Retinal pigment epithelial cell (primary cell): ENCODE data around the gene DNAJC16.

ENCODE experiments used
- DNase-seq: peaks from one replicate; pipeline ENCODE4 v3.0.0-alpha.2; 2010; ENCODE audit warnings: low read depth
- H3K4me3 ChIP-seq: 2 replicates; pipeline ENCODE4 v1.5.1; 2011; ENCODE audit warnings: mild to moderate bottlenecking, low read length, control low read depth, moderate library complexity
- TF ChIP-seq, protein P1 (sequence below): conservative IDR thresholded peaks from 2 replicates; pipeline ENCODE4 v1.5.1; 2011; ENCODE audit warnings: low read depth, low read length, control low read depth, inconsistent platforms

DNAJC16 gene

DNA sequence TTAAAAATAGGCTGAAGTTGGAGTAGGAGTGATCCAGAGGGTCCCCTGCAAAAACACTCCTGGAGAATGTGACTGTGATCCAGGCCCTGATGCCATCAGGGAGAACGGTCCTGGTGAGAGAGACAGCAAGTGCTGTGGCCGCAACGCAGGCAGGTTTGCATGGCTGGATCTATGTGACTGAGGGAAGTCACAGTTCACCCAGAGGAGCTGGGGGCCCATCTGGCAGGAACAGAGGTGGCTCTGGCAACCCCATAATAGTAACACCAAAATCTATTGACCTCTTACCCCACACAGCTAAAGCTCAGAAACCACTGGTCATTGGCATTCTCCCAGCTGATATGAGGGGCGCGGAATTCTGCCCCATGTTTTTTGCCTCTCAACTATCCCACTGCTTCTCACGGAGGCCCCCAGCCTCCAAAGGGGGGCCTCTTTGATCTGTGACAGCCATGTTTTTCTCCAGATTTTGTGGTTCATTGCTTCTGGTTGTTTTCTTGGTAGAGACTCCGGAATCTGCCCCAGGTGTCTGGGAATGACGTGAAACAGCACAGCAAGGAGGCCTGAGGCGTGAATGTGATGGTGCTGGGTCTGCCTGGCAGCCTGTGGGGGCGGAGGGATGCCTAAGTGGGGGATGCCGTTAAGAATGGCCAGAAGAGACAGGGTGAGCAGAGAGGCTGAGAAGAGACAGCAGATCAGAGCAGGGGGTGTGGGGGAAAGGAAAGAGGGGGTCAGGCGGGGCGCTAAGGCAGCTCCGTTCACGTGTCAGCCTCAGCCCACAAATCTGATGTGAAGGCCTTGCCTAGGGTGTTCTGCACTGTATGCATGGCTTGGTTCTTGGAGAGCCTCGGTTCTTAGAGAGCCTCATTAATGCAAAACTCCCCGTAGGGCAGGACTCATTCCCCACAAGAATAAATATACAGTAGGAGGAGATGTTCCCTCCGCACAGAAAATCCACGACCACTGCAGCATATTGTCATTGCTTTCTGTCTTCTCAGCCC lies 26.2 kb upstream of the DNAJC16 start:
- no peak overlapping the region for H3K4me3 ChIP-seq
- no peak for DNase-seq
- TF ChIP-seq, protein P1, sequence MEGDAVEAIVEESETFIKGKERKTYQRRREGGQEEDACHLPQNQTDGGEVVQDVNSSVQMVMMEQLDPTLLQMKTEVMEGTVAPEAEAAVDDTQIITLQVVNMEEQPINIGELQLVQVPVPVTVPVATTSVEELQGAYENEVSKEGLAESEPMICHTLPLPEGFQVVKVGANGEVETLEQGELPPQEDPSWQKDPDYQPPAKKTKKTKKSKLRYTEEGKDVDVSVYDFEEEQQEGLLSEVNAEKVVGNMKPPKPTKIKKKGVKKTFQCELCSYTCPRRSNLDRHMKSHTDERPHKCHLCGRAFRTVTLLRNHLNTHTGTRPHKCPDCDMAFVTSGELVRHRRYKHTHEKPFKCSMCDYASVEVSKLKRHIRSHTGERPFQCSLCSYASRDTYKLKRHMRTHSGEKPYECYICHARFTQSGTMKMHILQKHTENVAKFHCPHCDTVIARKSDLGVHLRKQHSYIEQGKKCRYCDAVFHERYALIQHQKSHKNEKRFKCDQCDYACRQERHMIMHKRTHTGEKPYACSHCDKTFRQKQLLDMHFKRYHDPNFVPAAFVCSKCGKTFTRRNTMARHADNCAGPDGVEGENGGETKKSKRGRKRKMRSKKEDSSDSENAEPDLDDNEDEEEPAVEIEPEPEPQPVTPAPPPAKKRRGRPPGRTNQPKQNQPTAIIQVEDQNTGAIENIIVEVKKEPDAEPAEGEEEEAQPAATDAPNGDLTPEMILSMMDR = no peak

DNA sequence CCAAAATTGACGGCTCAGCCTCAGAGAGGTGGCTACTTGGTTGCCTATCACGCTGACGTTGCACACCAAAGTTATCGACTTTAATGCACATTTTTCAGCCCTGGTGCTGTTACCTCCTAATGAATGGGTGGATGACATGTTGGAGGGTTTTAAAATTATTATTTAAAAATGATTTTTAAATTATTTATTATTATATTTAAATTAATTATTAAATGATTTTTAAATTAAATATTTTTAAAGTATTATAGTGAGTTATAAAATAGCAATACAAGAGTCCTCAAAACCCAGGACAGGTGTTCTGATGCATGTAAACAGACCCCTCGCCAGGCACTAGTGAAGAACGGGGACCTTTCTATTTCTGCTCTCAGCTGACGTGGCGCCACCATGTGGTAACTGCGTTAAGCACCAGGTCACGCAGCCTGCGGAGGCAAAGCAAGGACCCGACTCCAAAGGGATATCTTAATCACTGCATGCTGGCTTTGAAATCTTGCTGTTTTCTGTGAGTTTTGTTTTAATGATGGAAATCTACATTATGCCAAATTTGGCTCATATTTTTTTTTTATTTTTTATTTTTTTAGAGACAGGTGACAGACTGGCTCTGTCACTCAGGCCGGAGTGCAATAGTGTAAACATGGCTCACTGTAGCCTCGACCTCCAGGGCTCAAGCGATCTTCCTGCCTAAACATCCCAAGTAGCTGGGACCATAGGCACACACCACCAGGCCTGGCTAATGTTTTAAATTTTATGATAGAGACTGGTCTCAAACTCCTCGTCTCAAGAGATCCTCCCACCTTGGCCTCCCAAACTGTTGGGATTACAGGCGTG lies 25.2 kb upstream of the DNAJC16 start:
- DNase-seq = peak; percentile 19
- no peak overlapping the region for H3K4me3 ChIP-seq
- TF ChIP-seq, protein P1 = peak; percentile 90

DNA sequence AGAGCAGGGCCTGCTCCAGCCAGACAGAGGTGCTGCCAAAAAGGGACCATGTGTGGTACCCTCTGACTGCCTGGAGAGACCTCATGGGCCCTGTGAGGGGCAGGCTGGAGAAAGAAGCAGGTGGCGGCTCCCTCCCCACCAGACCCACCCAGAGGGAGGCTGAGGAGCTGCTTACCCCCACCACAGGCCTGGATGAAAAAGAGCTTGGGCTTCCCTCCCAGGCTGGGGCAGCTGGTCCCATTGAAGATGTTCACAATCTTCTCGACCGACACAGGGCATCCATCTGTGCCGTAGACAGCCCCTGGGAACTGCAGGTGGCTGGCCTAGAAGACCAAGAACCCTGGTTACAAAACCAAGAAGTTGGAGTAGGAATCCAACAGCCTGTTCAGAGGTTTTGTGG lies 22.2 kb upstream of the DNAJC16 start:
- H3K4me3 ChIP-seq = no peak overlapping the region
- TF ChIP-seq, protein P1 = no peak
- DNase-seq = no peak

DNA sequence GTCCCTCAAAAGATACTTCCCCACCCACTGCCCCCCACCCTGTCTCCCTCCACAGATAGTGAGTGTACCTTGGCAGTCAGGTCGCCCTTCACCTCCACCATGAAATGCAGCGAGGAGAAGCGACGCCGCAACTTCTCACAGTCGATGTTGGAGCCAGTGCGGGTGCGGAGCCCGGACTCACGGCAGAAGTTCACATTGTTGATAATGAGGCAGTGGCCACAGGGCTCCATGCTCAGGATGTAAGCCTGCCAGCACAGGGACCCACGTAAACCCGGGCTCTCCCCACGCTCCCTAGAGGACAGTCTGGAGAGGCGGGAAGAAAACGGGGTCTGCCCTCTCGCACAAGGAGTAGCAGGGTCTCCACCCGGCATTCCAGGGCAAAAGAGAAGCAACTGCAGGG lies 19.8 kb upstream of the DNAJC16 start:
- TF ChIP-seq, protein P1 = no peak
- DNase-seq = no peak
- no peak overlapping the region for H3K4me3 ChIP-seq

DNA sequence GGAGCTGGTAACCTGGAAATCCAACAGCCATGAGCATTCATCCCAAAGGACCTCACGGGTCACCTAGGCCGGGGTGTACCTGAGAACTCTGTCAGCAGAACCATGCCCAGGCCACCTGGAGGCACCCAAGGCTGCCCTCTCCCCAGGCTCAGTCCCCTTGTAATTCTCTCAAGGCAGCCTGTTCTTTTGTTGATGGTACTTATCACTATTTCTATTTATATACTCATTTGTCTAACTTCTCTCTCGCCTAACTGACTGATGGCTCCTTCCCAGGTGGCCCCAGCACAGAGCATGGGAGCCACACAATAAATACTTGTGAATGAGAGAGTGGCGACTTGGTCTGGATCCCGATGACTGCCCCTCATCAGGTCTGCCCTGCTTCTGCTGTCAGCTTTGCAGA lies 19.4 kb upstream of the DNAJC16 start:
- DNase-seq = no peak
- H3K4me3 ChIP-seq = no peak overlapping the region
- TF ChIP-seq, protein P1 = no peak

DNA sequence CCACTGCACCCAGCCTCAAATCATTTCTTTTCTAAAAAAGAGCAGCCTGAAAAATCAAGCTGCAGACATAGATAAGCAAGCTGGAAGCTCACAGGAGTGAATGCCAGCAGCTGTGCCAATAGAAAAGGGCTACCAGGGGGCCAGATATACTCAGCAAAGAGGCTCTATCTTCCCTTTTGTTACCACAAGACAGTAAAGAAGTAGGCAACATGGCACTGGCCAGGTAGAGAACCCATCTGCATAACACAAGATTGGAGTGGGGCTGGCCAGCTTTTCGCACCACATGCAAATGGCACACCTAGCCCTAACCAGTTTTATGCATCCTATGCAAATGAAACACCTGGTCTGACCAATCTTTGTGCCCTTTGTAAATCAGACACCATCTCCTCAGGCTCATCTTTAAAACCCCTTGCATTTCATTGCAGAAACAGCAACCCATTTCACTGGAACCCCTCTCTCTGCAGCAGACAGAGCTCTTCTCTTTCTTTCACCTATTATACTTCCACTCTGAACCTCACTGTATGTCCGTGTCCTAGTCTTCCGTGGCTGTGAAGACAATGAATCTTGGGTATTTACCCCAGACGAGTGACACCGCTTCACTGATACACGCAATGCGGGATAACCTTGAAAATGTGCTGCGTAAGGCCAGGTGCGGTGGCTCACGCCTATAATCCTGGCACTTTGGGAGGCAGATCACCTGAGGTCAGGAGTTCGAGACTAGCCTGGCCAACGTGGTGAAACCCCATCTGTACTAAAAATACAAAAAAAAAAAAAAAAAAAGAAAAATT lies 17.8 kb upstream of the DNAJC16 start:
- TF ChIP-seq, protein P1 = no peak
- H3K4me3 ChIP-seq = no peak overlapping the region
- no peak for DNase-seq
